Stimulated activated CD4-positive, alpha-beta T cell treated with anti-CD3 and anti-CD28 coated beads, TNF-alpha, amount 100 ng/mL, for 24 hours (primary cell): ENCODE data around the gene SLC11A2.
"Not testable (repeated sequence)": the region's sequence is repeated elsewhere in the genome, so short reads cannot be mapped to it uniquely, and the experiment has no call there.

Experiments used
- DNase-seq, 3 experiments: peaks; one replicate each; pipeline ENCODE4 v3.0.0-alpha.2; 2020; ENCODE audit warnings: low read depth in 3 of 3

The SLC11A2 gene

DNA sequence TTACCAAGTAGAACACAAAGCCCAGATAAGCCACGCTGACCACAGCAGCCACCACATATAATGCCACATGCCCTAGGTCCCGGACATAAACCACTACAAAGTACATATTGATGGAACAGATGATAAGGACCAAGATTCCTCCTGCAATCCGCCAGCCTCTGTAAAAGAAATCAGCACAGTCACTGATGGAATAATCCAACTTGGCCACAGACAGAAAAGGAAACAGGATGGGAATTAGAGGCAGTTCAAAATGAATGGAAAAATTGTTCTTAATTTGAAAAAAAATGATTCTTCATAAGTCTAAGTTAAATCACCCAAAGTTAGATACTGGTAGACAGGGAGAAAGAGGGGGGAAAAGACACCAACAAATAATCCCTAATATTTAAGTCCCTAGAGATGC lies 35.4 kb downstream of the SLC11A2 start:
- no peak for DNase-seq

DNA sequence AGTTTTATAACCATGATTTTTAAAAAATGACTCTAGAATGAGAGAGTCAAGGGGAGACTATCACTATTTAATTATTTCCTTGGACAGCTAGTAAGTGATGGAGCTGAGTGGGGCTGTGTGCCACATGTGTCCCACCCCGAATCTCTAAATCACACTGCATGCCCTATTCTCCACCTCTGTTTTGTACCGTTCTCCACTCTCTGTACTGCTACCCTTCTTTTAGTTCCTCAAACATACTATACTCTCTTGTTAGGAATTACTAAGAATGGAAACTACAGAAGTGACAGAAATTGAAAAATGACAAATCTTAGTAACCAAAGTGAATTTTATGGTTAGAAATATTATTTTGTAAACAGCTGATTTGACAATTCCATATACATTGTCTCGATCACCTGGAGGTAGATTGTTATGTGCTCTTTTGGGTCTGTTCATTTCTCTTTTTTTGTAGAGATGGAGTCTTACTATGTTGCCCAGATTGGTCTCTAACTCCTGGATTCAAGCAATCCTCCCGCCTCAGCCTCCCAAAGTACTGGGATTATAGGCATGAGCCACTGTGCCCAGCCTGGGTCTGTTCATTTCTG lies 35.9 kb downstream of the SLC11A2 start:
- no peak for DNase-seq

GRCh38 chr12:50988871-50989270 lies 37.3 kb downstream of the SLC11A2 start:
- no peak for DNase-seq

DNA sequence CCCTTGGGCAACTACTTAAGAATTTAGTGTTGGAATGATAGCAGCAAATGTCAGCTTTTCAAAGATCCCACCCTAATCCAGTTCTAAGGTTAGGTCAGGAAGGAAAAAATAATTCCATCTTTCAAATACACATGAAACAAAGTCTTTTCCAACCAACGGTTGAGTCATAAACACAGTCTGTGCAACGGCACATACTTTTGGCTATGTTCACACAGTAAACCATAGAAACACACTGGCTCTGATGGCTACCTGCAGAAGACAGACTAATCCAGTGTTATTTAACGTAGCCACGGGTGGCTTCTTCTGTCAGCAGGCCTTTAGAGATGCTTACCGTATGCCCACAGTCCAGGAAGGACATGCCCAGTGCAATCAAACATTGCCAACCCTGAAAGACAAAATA lies 38.1 kb downstream of the SLC11A2 start:
- DNase-seq, result no peak

GRCh38 chr12:50986966-50987737 lies 39.0 kb downstream of the SLC11A2 start:
- no peak for DNase-seq

DNA sequence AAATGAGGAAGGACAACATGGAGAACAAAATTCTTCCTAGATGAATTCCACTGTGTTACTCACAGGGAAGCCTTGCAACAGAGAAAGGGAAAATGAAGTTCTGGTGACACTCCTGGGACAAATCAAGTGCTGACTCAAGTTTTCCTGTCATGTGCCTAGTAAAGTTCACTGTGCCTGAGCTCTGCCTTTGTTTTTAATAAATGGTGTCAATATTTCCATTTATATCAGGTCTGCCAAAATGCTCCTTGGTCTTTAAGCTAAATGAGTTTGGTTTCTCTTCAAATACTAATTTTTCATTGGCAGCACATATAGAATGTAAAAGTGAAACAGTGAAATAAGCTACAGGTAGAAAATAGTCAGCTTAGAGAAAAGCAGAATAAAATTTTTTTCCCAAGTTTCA lies 40.9 kb downstream of the SLC11A2 start:
- no peak for DNase-seq

DNA sequence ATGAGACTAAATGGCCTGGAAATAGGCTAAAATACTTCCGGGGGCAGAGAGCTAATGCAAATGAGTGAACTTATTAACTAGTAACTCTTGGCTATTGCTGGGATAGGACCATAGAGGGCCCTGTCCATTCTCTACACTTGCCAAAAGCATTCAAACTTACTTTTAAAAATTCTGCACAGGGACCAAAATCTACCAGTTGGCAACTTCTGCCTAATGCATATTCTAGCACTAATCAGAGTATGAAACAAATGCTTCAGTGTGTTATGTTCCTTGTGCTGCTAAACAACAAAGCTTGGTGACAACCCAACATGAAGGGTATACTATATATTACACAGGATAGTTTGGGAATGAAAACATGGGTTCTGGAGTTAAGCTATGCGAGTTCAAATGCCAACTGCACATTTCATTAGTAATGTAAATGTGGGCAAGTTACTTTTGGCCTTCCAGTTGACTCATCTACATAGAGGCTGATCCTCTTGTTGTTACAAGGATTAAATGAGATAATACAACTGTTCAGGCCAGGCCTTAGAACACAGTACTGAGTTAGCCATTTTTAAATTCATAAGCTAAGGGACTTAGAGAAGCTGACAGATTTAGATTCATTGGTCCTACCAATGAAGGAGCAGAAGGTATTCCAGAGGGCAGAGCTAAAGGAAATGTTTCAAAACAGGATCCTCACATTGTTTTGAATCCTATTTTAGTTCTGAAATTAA lies 41.4 kb downstream of the SLC11A2 start:
- DNase-seq, result no peak

DNA sequence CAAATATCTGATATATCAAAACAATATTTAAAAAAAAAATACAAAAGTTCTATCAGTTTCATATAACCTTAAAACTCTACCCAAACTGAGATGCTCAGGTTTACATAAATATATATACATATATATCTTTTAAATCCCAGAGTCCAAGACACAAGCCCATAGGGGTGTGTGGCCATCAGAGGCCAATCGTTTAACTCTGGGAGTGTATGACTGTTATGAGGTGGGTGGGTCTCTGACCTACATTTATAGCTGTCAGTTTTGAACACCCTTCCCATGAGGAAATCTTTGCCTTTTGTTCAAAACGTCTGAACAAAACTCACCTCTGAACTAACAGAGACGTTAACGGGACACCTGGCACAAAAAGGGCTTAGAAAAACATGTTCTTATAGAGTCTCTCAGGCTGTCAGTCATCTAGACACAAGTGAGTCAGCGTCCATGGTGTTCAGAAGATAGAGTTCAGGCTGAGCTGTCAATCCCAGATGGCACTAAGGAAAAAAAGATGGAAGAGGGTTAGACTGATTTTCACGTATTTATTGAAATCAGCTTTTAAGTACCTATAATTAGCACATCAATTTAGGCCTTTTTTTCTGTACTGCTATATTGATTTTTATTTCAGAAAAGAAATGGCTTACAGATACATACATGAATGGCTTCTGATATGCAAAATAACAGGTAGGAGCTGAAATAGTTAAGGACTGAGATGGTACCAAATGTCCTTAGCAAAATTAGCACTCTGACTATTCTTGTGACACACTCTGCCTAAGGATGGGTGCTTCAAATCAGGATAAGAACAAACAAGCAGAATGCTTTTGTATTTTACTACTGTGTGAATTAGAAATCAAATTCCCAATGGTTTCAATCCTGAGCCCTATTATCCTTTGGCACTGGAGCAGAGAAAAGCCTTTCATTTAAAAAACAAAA lies 44.6 kb downstream of the SLC11A2 start:
- no peak for DNase-seq

DNA sequence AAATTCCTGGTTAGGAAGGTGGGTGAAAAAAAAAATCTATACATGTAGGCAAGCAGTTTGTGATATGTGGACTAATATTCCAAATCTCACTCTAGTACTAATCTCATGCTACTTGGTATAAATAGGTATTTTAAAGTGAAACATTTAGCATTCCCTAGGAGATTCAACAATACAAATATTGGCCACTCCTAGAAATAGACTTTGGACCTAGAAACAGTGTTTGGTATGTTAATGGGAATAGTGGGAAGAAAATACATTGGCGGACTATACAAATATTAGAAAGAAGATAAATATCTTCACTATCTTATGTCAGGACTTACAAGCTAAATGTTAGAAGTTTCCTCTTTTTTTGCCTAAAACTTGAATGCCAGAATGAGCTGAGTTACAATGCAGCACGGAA lies 45.6 kb downstream of the SLC11A2 start:
- no peak for DNase-seq

DNA sequence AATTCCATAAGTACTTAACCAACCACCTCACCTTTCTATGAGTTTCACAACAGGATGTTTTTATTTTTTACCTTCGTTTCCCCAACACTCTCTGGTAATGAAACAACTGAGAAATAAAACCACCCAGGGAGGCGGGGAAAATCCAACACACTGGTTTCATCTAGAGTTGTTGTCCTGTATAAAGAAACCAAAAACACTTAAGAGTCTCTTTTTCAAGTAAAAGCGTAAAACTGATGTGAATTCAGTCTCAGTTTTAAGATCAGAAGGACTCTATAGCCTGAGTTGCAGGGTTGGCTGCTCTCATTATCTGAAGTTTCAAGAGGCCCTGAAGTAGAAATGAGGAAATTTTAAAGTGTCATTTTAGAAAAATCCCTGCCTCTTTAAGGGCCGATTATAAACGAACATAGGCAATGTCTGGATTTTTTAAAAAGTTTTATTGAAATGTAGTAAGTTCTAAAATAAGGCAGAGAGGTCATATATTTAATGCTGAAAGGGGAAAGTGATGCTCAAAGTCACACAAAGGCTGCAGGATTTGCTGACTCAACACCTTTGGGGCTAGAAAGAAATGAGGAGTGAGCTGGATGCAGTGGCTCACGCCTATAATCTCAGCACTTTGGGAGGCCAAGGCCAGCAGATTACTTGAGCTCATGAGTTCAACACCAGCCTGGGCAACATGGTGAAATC lies 46.7 kb downstream of the SLC11A2 start:
- DNase-seq, result peak in 1 of 3 experiments; percentile 18

GRCh38 chr12:50971946-50972345 lies 54.2 kb downstream of the SLC11A2 start:
- DNase-seq, result no peak

DNA sequence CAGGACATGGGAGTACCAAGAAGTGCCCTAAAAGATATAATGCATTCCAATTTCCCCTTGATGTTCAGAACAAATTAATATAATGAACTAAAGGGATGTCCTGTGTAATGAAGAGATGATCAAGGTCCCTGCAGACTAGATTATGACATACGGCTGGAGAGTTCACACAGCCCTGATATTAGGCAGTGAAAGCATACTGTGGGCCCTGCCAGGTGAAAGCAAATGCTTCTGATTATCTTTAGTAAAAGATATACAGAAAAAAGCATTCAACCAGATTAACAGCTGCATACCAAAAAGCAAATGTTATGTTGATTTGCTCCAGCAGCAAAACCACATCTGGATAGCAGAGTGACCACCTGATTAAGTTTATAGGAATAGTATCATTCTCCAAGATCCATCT lies 61.8 kb downstream of the SLC11A2 start:
- no peak for DNase-seq

DNA sequence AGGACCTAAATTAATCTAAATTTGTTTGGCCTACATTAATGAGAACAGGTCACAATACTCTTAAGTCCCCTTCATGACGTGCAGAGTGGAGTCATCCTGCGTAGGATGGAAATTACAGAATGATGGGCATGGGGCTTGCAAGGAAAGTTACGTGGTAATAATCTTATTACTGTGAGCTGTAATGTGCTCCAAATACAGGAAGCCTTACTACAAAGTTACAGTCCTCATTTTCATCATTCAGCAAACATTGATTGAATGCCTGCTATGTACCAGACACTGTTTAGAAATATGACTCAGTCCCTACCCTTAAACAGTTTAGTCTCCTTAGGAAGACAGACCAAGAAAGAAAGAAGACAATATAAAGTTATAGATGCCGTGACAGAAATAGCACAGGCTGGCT lies 64.5 kb downstream of the SLC11A2 start:
- DNase-seq, result no peak

DNA sequence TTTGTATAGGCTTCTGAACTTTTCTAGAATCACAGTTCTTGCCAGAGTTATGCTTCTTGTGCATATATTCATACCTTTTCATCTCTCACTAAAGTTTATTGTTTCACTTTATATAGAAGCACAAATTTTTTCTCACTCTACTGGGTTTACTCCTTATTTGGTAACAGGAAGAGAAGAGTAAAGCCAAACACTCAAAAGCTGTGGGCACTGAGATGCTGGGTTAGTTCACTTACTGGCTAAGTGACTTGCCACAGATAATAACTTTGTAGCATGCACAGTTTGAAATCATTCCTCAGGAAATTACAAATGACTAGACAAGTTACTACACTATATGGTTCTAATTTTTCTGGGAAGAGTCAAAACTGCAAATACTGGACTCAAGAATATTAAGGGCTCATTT lies 66.1 kb downstream of the SLC11A2 start:
- no peak for DNase-seq

- no peak for DNase-seq
Observed at GRCh38 chr12:50955697-50956096, 70.5 kb downstream of the SLC11A2 start.

DNA sequence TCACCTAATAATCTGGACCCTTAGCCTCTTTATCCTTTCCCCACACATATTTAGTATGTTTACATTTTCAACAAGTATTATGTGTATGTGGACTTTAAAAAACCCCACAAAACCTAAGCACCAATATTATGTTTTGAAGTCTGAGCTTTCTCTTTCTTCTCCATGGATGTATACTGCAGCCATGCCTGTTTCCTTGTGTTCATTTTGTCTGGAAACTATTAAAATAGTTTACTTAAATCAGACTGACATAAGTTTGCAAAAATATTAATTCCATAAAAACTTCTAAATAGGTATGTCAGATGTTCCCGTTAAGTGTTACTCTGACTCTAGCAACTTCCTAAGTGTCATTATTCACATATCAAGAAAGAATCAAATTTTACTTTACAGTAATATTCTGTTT lies 70.9 kb downstream of the SLC11A2 start:
- no peak for DNase-seq

DNA sequence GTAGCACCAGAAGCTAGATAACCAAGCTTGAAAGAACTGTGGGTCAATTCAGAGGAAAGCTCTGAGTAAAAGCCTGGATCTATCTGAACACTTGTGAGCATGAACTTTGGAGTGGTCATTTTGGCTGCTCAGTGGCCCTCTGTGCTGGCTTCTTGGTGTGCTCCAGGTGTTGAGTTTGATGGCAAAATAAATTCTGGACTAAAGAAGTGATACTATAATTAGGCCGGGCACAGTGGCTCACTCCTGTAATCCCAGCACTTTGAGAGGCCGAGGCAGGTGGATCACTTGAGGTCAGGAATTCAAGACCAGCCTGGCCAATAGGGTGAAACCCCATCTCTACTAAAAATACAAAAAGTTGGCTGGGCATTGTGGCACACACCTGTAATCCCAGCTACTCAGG lies 71.4 kb downstream of the SLC11A2 start:
- DNase-seq, result not testable (repeated sequence)

GRCh38 chr12:50953047-50953446 lies 73.1 kb downstream of the SLC11A2 start:
- no peak for DNase-seq

- DNase-seq, result no peak
Observed at GRCh38 chr12:50952510-50952909, 73.7 kb downstream of the SLC11A2 start, which contains the start of gene HIGD1C. Gene HIGD1C (plus strand): TSS chr12:50952544. CDS start chr12:50953999, 1,455 bp downstream.

DNA sequence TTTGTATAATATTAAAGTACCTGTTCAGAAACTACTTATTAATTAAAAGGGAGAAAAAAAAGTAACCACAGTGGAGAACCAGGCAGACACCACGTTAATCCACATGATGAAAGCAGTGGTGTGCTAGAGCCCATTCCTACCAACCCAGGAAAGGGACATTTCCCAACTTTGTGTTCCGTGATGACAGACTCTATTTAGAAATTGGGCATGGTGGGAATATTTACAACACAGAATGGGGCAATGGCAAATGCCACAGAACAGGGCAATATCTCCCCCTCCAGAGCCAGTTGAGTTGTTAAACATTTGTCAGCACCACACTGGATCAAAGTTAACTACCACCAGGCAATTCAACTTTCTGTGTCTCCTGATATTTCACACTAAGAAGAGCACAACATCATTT lies 75.1 kb downstream of the SLC11A2 start:
- DNase-seq, result no peak

DNA sequence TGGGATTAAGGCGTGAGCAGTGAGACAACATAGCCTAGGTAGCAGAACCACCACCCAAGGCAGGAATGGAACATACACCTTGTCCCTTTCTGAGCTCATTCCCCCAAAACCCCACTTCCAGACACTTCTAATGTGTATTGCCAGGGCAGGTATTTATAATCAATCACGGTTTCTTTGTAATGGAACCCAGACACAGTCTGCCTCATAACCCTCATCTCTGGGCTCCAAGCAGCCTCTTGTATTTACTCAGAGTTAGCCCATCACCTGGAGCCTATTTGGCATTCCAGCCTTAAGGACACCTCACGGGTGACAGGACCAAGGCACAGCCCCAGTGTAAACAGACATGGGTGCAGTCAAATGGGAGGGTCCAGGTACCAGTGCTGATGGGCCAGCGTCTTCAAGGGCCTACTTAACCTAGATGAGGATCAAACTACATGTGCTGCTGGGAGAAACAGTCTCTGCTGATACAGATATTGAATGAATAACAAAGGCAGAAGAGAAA lies 76.3 kb downstream of the SLC11A2 start:
- no peak for DNase-seq
